ENCODE measurements around the gene CYREN. TPM values are rescaled to one million over a fixed set of nuclear protein-coding genes. Genes with fewer than 3 reads are reported as not detected.
"Not testable (repeated sequence)": the region's sequence is repeated elsewhere in the genome, so short reads cannot be mapped to it uniquely, and the experiment has no call there.

CYREN gene
- total RNA-seq, result 20.8 and 29.5 TPM in 2 replicates

GRCh38 chr7:135170274-135170997 is at the start of gene CYREN:
Gene CYREN, minus strand, starts transcription at chr7:135170707. Its CDS starts 1,785 bp downstream, at chr7:135168922.
- DNase-seq, result peak; percentile 95

GRCh38 chr7:135217645-135218509 is 47.4 kb upstream of the CYREN start:
- no peak for DNase-seq

GRCh38 chr7:135215698-135216097 is 45.2 kb upstream of the CYREN start:
- DNase-seq, result no peak

- DNase-seq, result no peak
Measured at GRCh38 chr7:135215180-135215579, 44.7 kb upstream of the CYREN start.

GRCh38 chr7:135213831-135214230 is 43.3 kb upstream of the CYREN start:
- DNase-seq, result no peak

- not testable (repeated sequence) for DNase-seq
Measured at GRCh38 chr7:135211946-135212685, 41.6 kb upstream of the CYREN start.

- peak; percentile 95 for DNase-seq
Measured at GRCh38 chr7:135211179-135211945, 40.9 kb upstream of the CYREN start, which contains the start of gene WDR91. Gene WDR91, minus strand, starts transcription at chr7:135211526. Its CDS starts 24 bp downstream, at chr7:135211502.

- DNase-seq, result peak; percentile 40
Measured at GRCh38 chr7:135210888-135211178, 40.3 kb upstream of the CYREN start.

GRCh38 chr7:135209225-135209834 is 38.8 kb upstream of the CYREN start:
- DNase-seq, result no peak

- DNase-seq, result no peak
Measured at GRCh38 chr7:135208102-135208793, 37.7 kb upstream of the CYREN start.

- DNase-seq, result no peak
Measured at GRCh38 chr7:135207406-135208101, 37.0 kb upstream of the CYREN start.

- no peak for DNase-seq
Measured at GRCh38 chr7:135206941-135207391, 36.5 kb upstream of the CYREN start.

GRCh38 chr7:135205850-135206249 is 35.3 kb upstream of the CYREN start:
- DNase-seq, result no peak

- DNase-seq, result no peak
Measured at GRCh38 chr7:135204876-135205275, 34.4 kb upstream of the CYREN start.

- peak; percentile 17 for DNase-seq
Measured at GRCh38 chr7:135204341-135204749, 33.8 kb upstream of the CYREN start.

GRCh38 chr7:135201350-135201749 is 30.8 kb upstream of the CYREN start:
- DNase-seq, result no peak

GRCh38 chr7:135200821-135201331 is 30.4 kb upstream of the CYREN start:
- DNase-seq, result no peak

GRCh38 chr7:135199439-135199838 is 28.9 kb upstream of the CYREN start:
- no peak for DNase-seq

GRCh38 chr7:135197906-135198655 is 27.6 kb upstream of the CYREN start:
- no peak for DNase-seq

- DNase-seq, result no peak
Measured at GRCh38 chr7:135197343-135197742, 26.8 kb upstream of the CYREN start.
